ENCODE measurements around the gene STUM. TPM values are rescaled to one million over a fixed set of nuclear protein-coding genes. Genes with fewer than 3 reads are reported as not detected.
A peak's percentile ranks its signal among the peaks of the same experiment; 100 is the strongest.

The STUM gene
- total RNA-seq, 1 experiment from 2014 or later: 0.11 TPM

DNA sequence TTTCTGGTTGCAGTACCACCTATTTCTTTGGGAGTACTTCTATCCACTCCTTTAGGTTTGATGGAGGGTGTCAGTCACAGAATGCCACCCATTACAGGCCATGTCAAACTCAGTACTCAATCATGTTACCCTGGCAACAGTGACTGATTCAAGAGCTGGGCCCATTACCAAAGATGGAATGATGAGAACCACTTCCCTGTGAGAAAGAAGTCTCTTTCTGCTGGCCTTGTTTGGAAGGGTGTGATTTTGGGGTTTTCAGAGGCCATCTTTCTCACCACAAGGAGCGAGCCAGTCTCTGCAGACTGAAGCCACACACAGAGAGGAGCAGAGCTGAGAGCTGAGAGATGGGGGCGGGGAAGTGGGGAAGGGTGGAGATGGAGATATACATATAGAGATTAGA lies 13.9 kb upstream of the STUM start:
- Histone ChIP-seq H2BK5ac (ENCODE audit: insufficient read length, low read length) (no peak overlapping the region), H3K4ac (ENCODE audit: low read depth, low read length) (no peak overlapping the region), H2BK20ac (ENCODE audit: low read depth, low read length, poor library complexity, severe bottlenecking) (no peak overlapping the region), H3K23me2 (ENCODE audit: insufficient read length, low read depth, low read length, poor library complexity, severe bottlenecking) (no peaks in the 10 kb centered on the region), H2BK120ac (ENCODE audit: low read depth, low read length, poor library complexity, severe bottlenecking) (no peak overlapping the region), H3K27me3 (ENCODE audit: insufficient read depth, low read length) (no peaks in the 10 kb centered on the region), H3K4me2 (ENCODE audit: insufficient read depth, insufficient read length, low read length) (no peak overlapping the region), H4K5ac (ENCODE audit: insufficient read length, low read depth, low read length) (no peak overlapping the region), H2BK12ac (ENCODE audit: insufficient read length, low read depth, low read length) (no peak overlapping the region), H4K8ac (replicated peaks; ENCODE audit: insufficient read length, low read depth, low read length) (no peak overlapping the region), H2BK15ac (ENCODE audit: low read depth, low read length) (no peak overlapping the region), H3K4me1 (ENCODE audit: insufficient read depth, low read length) (no peaks in the 10 kb centered on the region), H2AFZ (ENCODE audit: low read length) (no peak overlapping the region), H3K79me1 (ENCODE audit: insufficient read depth, low read depth, low read length, poor library complexity, severe bottlenecking) (no peaks in the 10 kb centered on the region), H3K23ac (ENCODE audit: insufficient read length, low read depth, low read length) (no peak overlapping the region), H3K9ac (ENCODE audit: extremely low read depth, insufficient read length, low read length) (no peak overlapping the region), H3K56ac (ENCODE audit: insufficient read length, low read depth, low read length) (no peak overlapping the region), H3T11ph (ENCODE audit: low read length) (no peak overlapping the region), H3K27ac (ENCODE audit: insufficient read length, low read depth, low read length) (no peak overlapping the region), H3K18ac (ENCODE audit: insufficient read length, low read depth, low read length) (no peak overlapping the region), H3K79me2 (ENCODE audit: insufficient read depth, low read length) (no peaks in the 10 kb centered on the region), H3K14ac (ENCODE audit: insufficient read depth, low read length) (no peak overlapping the region), H4K91ac (ENCODE audit: insufficient read length, low read depth, low read length) (no peak overlapping the region), H3K9me3 (ENCODE audit: control insufficient read depth, low read depth, low read length) (no peaks in the 10 kb centered on the region), H4K20me1 (ENCODE audit: control insufficient read depth, insufficient read depth, insufficient read length) (no peaks in the 10 kb centered on the region), H2AK5ac (ENCODE audit: insufficient read length, low read length) (no peak overlapping the region)
- no peak overlapping the region for H3K4me3 Mint-ChIP-seq
- no peaks in the 10 kb centered on the region for H3K9me3 Mint-ChIP-seq
- peak overlapping the region in 1 of 3 experiments; percentile 68; a peak in 1 of 7 replicates for H3K27ac Mint-ChIP-seq
- no peak for DNase-seq
- TF ChIP-seq, protein P1, sequence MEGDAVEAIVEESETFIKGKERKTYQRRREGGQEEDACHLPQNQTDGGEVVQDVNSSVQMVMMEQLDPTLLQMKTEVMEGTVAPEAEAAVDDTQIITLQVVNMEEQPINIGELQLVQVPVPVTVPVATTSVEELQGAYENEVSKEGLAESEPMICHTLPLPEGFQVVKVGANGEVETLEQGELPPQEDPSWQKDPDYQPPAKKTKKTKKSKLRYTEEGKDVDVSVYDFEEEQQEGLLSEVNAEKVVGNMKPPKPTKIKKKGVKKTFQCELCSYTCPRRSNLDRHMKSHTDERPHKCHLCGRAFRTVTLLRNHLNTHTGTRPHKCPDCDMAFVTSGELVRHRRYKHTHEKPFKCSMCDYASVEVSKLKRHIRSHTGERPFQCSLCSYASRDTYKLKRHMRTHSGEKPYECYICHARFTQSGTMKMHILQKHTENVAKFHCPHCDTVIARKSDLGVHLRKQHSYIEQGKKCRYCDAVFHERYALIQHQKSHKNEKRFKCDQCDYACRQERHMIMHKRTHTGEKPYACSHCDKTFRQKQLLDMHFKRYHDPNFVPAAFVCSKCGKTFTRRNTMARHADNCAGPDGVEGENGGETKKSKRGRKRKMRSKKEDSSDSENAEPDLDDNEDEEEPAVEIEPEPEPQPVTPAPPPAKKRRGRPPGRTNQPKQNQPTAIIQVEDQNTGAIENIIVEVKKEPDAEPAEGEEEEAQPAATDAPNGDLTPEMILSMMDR (conservative IDR thresholded peaks at IDR 0.05): no peak
- WGBS (ENCODE audit: extremely low coverage, insufficient read length, low lambda C conversion rate): no CpG with 5 or more reads among the region's 2 CpGs
- H3K36me3 Mint-ChIP-seq (ENCODE audit: insufficient read depth in 1 of 3, low read depth in 3 of 3): no peaks in the 10 kb centered on the region
- H3K4me1 Mint-ChIP-seq: peaks cover 13 to 15% of the 10 kb centered on the region in 2 experiments
- H3K27me3 Mint-ChIP-seq (ENCODE audit: low read depth): peaks cover 18% of the 10 kb centered on the region

Data from H9 (cell line).